Measurements from ENCODE around the gene ANO6.

DNA sequence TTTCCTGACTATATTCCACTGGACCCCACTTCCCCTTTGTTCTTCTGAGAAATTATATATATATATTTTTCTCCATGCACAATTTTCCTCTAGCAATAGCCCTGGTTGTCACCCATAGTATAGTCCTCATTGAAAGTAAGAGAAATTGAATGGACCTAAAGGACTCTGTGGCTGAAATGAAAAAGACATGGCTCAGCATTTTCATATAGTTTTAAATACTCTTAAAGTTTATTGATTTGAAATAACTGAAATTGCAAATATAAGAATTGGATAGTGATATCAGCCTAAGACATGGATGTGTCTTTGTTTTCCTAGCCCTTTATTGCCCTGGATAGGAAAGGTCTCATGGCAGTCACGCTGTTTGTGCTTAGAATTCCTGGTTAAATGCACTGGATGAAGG, 113.8 kb downstream of the ANO6 start:
- TF ChIP-seq, protein P1, sequence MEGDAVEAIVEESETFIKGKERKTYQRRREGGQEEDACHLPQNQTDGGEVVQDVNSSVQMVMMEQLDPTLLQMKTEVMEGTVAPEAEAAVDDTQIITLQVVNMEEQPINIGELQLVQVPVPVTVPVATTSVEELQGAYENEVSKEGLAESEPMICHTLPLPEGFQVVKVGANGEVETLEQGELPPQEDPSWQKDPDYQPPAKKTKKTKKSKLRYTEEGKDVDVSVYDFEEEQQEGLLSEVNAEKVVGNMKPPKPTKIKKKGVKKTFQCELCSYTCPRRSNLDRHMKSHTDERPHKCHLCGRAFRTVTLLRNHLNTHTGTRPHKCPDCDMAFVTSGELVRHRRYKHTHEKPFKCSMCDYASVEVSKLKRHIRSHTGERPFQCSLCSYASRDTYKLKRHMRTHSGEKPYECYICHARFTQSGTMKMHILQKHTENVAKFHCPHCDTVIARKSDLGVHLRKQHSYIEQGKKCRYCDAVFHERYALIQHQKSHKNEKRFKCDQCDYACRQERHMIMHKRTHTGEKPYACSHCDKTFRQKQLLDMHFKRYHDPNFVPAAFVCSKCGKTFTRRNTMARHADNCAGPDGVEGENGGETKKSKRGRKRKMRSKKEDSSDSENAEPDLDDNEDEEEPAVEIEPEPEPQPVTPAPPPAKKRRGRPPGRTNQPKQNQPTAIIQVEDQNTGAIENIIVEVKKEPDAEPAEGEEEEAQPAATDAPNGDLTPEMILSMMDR (IDR thresholded peaks at IDR 0.05), result no peak
- TF ChIP-seq POLR2A (IDR thresholded peaks at IDR 0.05), result no peak

Data from breast epithelium (tissue), 3 donors.